ENCODE data around the gene RABGAP1. TPM values are rescaled to one million over a fixed set of nuclear protein-coding genes. Genes with fewer than 3 reads are reported as not detected.

The RABGAP1 gene
- total RNA-seq, 1 donor from 2014 or later, result 36.0 TPM

- DNase-seq (ENCODE audit: low read depth), result no peak
Measured at GRCh38 chr9:123007269-123007668, 66.4 kb downstream of the RABGAP1 start.

- no peak for DNase-seq (ENCODE audit: low read depth)
Measured at GRCh38 chr9:123008909-123009308, 68.1 kb downstream of the RABGAP1 start.

DNA sequence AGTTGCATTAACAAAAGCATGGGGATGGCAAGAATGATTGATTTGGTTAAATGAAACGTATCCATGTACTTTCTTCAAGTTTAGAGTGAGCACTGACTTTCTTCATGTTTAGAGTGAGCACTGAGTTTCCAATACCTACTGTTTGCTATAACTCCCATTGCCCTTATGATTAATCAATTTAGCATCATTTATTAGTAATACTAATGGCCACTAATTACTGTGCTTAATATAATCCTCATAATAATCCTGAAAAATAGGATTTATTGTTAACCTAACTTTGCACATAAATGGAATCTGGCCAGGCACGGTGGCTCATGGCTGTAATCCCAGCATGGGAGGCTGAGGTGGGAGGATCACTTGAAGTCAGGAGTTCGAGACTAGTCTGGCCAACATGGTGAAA, 70.6 kb downstream of the RABGAP1 start:
- no peak for DNase-seq (ENCODE audit: low read depth)

DNA sequence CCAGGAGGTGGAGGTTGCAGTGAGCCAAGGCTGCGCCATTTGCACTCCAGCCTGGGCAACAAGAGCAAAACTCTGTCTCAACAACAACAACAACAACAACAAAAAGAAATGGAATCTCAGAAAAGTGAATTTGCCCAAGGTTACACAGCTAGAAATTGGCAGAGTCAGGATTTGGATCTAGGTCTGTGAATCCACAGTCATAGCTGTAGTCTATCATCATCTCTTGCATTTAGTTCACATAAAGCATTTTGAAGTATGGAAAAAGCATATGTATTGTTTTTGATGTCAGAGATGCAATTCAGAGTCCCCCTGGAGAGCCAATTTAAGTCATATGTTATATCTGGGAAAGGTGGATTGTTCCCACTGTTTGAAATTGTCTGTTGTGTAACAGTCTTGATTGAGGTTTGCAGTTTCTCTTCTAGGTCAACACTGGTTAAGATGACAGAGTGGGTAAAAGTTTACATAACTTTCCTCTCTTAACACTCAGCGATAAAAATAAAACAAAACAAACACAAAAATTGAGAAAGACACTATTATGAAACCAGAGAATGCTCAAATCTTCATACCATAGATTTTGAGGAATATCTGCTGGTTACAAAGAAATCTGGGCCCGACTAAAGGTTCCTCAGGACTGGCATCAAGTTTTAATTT, 71.2 kb downstream of the RABGAP1 start:
- no peak for DNase-seq (ENCODE audit: low read depth)

- DNase-seq (ENCODE audit: low read depth), result no peak
Measured at GRCh38 chr9:123016631-123017030, 75.8 kb downstream of the RABGAP1 start.

DNA sequence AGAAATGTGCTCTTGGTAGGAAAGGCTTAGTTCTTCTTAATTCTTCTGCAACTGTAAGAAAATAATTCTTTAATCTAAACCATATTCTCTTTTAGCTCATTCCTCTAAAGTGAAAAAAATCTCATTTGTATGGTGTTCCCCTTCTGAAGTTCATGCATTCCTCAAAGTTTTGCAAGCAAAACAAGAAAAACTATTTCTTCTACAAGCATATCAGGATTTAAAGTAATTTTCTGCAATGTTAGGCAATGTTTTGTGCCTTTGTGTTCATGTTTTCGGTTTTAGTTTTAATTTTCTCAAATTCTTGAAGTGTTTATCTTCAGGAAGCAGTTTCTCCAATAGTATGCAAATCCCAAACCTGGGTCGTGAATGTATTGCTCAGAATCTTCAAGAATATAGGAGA, 80.0 kb downstream of the RABGAP1 start:
- DNase-seq (ENCODE audit: low read depth), result no peak

DNA sequence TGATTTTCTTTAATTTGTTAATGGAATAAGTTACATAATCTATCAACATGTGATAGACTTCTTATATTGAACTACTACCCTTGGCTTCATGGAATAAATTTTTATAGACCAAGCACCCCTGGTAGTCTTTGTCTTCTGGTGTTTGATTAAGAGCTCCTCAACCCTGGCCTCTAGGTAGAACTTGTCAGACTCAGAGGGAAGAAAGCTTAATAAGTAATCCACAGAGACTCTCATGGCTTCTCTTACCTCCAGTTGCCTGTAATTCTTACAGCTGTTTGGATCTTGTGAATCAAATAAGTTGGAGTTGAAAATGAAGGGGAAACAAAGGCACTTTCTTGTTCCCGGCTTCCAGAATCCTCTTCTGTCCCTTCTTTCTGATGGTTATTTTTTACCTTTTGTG, 85.6 kb downstream of the RABGAP1 start:
- no peak for DNase-seq (ENCODE audit: low read depth)

DNA sequence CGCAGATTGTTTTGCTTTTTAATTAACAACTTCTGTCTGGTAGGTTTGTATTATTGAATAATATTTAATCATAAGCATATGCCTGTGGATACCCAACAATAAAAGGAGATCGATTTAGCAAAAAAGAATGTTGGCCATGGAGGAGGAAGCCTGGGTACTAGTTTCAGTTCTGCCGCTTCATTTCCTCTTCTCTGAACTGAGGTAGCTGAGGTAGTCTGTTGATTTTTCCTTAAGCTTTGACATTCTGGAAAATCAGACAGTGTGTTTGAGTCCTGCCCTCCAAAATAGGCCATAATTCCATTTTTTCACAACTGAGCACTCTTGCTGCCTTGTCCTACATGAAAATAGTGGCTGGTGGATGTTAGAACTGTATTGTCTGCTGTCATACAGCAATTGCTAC, 86.7 kb downstream of the RABGAP1 start:
- DNase-seq (ENCODE audit: low read depth), result no peak

DNA sequence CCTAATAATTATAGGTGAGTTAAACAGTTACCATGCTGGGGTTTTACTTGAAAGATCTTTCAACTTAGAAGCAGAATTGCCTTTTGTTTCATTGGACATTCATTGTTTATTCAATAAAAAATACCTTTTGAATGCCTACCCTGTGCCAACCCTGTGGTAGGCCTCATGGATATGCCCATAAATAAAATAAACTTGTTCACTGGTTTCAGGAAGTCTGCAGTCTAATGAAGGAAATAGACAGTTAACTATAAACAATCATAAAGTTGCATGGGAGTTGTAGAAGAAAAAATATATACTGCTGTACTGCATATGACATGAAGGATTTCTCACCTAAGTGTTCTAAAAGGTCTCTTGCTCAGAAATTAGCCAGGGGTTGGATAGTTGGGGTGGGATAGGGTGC, 87.3 kb downstream of the RABGAP1 start:
- DNase-seq (ENCODE audit: low read depth), result no peak

DNA sequence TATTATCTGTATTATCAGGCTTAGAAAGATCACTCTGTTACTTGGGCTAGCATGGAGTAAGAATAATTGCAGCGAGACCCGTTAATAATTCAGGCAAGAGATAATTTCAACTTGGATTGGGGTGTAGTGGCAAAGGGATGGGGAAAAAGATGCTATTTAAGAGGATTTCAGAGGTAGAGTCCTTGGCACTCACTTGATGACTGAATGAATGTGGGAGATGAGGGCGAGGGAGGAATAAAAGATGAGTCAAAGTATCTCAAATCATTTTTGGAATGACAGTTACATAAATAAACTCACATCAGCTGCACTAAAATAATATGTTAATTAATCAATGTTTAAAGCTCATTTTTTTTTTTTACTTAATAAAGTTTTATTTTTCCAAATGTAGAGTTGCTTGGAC, 88.2 kb downstream of the RABGAP1 start:
- DNase-seq (ENCODE audit: low read depth), result no peak

DNA sequence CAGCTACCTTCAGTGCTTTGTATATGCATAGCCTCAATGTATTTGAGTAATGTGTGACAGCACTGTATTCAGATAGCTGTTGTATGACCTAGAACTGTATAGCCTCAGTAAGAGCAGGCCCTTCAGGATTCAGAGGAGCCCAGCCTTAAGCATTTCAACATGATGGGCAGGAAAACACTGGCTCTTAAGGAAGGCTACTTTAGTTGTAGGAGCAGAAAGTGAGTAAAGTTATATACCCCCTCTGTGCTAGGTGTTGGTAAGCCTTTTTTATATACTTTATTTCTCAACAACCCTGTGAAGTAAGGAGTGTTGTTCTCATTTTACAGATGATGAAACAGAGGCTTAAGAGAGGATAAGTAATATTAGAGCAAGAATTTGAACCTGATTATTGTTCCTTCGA, 91.1 kb downstream of the RABGAP1 start:
- no peak for DNase-seq (ENCODE audit: low read depth)

DNA sequence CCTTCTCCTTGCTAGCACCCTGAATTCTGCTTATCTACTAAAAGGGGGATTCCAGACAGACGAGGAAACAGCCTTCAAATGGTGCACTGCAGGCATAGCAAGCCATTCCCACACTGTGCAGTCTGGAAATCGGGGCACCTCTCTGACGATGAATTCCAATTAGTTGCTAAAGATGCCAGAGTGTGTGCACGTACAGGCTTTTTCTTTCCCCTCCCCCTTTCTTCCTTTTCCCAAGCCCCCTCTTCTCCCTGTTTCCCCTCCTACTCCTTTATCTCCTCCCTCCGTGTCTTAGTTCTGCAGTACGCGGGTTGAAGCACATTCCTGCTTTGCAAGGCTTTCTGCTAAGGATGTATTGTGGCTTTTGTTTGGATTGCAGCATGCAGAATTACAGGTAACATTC, 92.5 kb downstream of the RABGAP1 start, which contains the start of gene GPR21:
Gene GPR21 (plus strand): TSS at position 316 of the 400 bp plus-strand sequence. CDS start 900 bp downstream, outside the sequence.
- no peak for DNase-seq (ENCODE audit: low read depth)

GRCh38 chr9:123033864-123034601, 93.2 kb downstream of the RABGAP1 start:
- peak; percentile 95 for DNase-seq (ENCODE audit: low read depth)

GRCh38 chr9:123034881-123035510, 94.2 kb downstream of the RABGAP1 start:
- DNase-seq (ENCODE audit: low read depth), result no peak

- no peak for DNase-seq (ENCODE audit: low read depth)
Measured at GRCh38 chr9:123035791-123036190, 95.0 kb downstream of the RABGAP1 start.

- DNase-seq (ENCODE audit: low read depth), result no peak
Measured at GRCh38 chr9:123036893-123037545, 96.2 kb downstream of the RABGAP1 start.

DNA sequence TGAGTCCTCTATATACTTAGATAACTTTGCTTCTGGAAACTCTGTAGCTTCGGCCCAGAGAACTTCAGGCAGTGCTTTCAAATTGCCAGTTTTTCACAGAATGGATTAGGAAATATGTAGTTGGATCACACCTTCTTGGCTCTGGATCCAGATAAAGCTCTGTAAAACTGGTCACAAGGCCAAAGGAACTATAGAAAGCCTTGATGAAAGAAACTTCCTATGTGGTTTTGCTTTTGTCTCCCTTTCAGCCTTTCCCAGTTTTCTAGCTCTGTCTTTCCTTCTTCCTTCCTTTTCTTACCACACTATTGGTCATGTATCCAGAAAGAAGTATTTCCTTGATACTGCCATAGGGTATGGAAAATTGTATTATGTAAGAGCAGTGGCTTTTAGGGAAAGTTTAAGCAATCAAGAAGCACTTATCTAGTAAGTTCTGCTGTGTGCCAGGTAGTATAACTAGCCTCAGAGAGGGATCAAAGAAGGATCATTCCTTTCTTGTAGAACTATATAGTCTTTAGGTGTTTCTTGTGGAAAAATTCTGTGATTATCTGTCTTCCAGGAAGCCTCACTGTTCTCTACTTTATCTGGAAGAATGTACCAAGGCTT, 98.9 kb downstream of the RABGAP1 start:
- no peak for DNase-seq (ENCODE audit: low read depth)

DNA sequence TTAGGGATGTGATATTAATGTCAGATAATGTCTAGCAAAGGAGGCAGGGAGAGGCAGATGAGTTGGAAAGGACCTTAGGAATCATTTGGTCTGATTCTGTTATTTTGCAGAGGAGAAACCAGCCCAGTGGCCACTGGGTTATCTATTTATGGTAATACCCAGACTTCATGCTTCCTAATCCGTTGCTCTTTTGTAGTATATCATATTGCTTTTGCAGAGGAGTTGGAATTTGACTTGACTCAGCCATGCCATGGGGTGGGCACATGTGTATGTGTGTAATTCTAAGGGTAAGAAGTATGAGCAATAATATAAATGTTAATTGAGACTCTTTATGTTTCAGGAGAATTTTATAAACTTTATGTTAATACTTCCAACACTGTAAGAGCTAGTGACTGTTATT, 100.0 kb downstream of the RABGAP1 start:
- no peak for DNase-seq (ENCODE audit: low read depth)

DNA sequence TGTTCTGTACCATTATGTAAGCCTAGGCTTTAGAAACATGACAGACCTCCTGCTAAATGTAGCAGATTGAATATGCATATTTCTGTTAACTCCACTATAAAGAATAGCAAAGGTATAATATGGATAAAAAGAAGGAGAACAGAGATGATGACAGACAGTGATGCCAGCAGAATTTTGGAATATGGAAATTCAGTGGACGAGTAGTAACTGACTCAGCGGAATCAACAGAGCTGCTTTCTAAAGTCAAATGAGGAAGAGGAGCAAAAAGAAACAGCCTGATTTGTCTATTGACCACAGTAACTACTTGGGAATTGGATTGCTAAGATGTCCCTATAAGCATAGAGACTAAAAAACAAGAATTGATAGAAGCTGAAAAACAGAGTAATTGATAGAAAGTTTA, 100.7 kb downstream of the RABGAP1 start:
- no peak for DNase-seq (ENCODE audit: low read depth)

DNA sequence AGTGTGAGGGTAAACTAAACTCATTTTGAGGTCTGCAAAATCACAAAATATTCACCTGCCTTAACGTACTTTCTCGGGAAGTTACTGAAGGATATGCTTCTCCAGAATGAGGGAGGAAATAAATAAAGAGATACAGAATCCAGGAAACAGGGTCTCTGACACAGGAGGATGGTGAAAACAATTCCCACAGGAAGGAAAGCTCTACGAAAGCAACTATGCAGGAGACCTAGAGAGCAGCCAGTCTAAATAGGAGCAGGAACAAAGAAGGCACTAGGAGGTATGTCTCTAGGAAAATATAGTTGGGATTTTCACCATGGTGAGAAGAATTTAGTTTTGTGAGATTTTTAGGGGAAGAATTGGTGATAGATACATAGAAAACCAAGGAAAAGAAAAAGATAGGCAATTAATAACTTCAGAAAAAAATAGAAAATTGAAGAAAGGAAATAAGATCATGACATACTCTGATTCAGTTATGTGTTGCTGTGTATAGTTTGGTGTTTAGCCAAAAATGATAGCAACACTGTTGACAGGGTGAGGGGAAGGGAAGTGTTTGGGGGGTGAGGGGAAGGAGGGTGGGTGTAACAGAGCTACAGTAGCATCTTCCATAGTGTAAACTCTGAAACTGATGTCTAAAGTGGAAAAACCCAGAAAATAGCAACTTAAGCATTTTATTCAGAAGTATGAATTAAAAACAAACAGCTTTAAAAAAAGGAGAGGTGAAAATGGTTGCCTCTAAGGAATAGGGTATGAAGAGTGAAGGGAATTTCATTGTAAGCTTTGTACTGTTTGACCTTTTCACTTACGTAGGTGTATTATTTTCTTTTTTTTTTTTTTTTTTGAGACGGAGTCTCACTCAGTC, 102.5 kb downstream of the RABGAP1 start:
- DNase-seq (ENCODE audit: low read depth), result no peak

GRCh38 chr9:123044586-123044985, 103.8 kb downstream of the RABGAP1 start:
- no peak for DNase-seq (ENCODE audit: low read depth)
